ENCODE data around the gene INTS3. TPM values are rescaled to one million over a fixed set of nuclear protein-coding genes. Genes with fewer than 3 reads are reported as not detected.
A peak's percentile ranks its signal among the peaks of the same experiment; 100 is the strongest.
"Not testable (repeated sequence)": the region's sequence is repeated elsewhere in the genome, so short reads cannot be mapped to it uniquely, and the experiment has no call there.

INTS3 gene
- total and polyA plus RNA-seq, 3 experiments from 2014 or later = 11.9 to 61.1 (median 58.2) TPM

DNA sequence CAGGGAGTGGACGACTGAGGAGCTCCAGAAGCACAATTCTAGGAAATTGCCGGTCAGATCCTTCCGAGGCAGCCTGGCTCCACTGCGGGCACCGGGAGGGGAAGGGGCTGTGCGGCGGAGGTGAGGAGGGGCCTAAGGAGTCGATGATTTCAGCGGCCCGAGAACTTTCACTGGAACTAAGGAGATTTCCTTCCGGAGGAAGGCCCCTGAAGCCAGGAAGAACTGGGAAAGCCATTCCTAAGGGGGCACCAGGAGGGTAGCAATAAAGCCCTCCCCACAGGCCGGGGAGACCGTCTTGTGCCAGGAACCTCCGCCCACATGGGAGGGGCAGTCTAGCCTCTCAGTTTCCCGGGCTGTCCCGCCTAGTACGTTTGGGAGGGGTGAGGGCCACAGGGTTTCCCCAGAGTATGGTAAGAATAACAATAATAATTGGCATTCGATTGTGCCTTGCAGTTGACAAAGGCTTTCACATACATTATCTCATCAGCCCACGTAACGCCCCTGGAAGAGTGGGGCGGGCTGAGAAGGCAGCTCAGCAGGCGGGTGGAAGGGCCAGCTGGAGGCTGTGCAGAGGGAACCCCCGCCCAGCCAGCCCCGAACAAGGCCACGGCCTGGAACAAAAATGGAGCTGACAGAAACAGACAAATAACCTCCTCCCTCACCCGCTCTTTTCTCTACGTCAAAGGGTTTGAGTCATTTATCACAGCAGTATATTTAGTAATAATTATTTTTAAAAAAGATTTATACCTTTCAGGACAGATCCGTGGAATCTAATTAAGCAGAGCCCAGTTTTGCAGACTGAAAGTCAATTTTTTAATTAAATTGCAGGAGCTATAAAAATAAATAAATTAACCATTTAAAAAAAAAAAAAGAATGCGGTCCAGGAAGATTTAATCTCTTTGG, 29.6 kb upstream of the INTS3 start:
- no peaks in the 10 kb centered on the region for H3K36me3 Mint-ChIP-seq
- no peak overlapping the region for H3K4me3 ChIP-seq (ENCODE audit: low read length)
- H3K9me3 Mint-ChIP-seq = no peaks in the 10 kb centered on the region
- H3K4me3 Mint-ChIP-seq = no peak overlapping the region
- ChIA-PET POLR2A (interaction anchor here (0.6 kb wide), 1 partner anchor 110 kb away, joined by 3 read pairs; no protein-coding TSS in a partner anchor), CTCF (no interaction called here)
- H3K36me3 ChIP-seq (ENCODE audit: insufficient read depth, low read length) = no peaks in the 10 kb centered on the region
- peaks cover 0 to 4% of the 10 kb centered on the region in 2 donors for H3K27me3 Mint-ChIP-seq
- no peaks in the 10 kb centered on the region for H3K4me1 ChIP-seq (ENCODE audit: insufficient read depth, low read length)
- DNase-seq = no peak
- no peaks in the 10 kb centered on the region for H3K4me1 Mint-ChIP-seq
- H3K27ac ChIP-seq (ENCODE audit: low read depth, low read length) = peak overlapping the region; percentile 31
- no peaks in the 10 kb centered on the region for H3K9me3 ChIP-seq (ENCODE audit: low read length)
- H3K27me3 ChIP-seq (ENCODE audit: insufficient read depth, low read length, poor library complexity, severe bottlenecking) = no peaks in the 10 kb centered on the region
- peak overlapping the region in 1 of 8 donors; percentile 88 for H3K27ac Mint-ChIP-seq

DNA sequence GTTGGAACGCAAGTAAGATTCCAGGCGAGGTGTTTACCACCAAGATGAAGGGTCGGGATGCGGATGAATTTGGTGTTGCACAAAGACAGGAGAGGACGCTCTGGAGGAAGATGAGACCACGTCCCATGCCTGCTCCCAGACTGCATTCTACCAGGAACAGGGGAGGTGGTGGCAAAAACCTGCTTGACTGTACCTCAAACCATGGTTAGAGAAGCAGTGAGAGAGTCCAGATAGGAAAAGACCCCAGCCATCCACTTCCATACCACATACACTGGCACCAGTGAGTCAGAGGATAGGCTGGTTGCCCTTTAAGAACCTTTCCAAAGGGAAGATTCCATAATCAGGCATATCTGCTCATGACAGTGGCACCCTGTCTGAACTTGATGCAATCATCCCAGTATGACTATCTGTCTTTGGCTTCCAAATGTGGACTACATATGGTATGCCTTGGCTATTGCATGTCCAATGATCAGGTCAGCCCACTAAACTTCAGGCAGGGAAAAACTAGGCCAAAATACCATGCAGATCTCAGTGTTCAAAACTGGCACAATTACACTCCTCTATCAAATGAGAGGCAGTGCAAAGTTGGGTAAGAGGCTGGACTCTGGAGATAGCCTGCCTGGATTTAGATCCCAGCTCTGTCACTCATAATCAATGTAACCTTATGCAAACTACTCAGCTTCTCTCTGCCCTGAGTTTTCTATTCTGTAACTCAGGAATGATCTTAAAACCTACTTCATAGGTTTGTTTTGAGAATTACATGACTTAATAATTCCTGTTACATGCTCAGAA, 28.7 kb upstream of the INTS3 start:
- Histone ChIP-seq H3K4me3 (ENCODE audit: low read length) (no peak overlapping the region), H3K9me3 (ENCODE audit: low read length) (no peaks in the 10 kb centered on the region), H3K4me1 (ENCODE audit: insufficient read depth, low read length) (no peaks in the 10 kb centered on the region), H3K36me3 (ENCODE audit: insufficient read depth, low read length) (no peaks in the 10 kb centered on the region), H3K27me3 (ENCODE audit: insufficient read depth, low read length, poor library complexity, severe bottlenecking) (no peaks in the 10 kb centered on the region), H3K27ac (ENCODE audit: low read depth, low read length) (no peak overlapping the region)
- DNase-seq = no peak
- peaks cover 0 to 4% of the 10 kb centered on the region in 2 donors for H3K27me3 Mint-ChIP-seq
- H3K9me3 Mint-ChIP-seq = no peaks in the 10 kb centered on the region
- H3K27ac Mint-ChIP-seq = peak overlapping the region in 1 of 8 donors; percentile 88
- H3K4me3 Mint-ChIP-seq = no peak overlapping the region
- no peaks in the 10 kb centered on the region for H3K4me1 Mint-ChIP-seq
- CTCF ChIA-PET = interaction anchor here (1.1 kb wide), 1 partner anchor 21 kb away, joined by 3 read pairs; no protein-coding TSS in a partner anchor
- POLR2A ChIA-PET = interaction anchor here (0.6 kb wide), 1 partner anchor 109 kb away, joined by 3 read pairs; no protein-coding TSS in a partner anchor
- no peaks in the 10 kb centered on the region for H3K36me3 Mint-ChIP-seq

DNA sequence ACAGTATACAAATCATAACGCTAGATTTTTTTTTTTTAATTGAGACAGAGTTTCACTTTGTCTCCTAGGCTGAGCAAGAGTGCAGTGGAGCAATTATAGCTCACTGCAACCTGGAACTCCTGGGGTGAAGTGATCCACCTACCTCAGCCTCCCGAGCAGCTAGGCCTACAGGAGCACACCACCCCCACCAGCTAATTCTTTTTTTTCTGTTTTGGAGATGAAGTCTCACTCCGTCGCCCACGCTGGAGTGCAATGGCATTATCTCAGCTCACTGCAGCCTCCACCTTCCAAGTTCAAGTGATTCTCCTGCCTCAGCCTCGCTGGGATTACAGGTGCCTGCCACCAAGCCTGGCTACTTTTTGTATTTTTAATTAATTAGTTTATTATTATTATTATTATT, 28.1 kb upstream of the INTS3 start:
- no peak for DNase-seq
- peaks cover 0 to 4% of the 10 kb centered on the region in 2 donors for H3K27me3 Mint-ChIP-seq

DNA sequence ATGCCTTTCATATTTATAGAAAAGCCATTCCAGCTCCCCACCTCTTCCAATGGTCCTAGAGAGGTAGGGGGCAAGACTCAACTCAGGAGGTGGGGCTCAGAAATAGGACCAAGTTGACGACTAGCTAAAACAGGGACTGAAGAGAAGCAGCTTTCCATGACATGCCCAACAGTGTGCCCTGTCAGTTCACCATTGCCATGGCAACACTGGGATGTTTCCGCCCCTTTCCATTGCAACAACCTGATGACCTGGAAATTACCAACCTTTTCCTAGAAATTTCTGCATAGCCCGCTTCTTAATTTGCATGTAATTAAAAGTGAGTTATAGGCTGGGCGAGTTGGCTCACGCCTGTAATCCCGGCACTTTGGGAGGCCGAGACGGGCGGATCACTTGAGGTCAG, 22.4 kb upstream of the INTS3 start:
- H3K4me3 ChIP-seq (ENCODE audit: low read length) = no peak overlapping the region
- Mint-ChIP-seq H3K36me3 (no peaks in the 10 kb centered on the region), H3K27ac (no peak overlapping the region), H3K27me3 (peaks cover 0 to 1% of the 10 kb centered on the region in 2 donors), H3K4me1 (no peaks in the 10 kb centered on the region), H3K4me3 (no peak overlapping the region), H3K9me3 (no peaks in the 10 kb centered on the region)
- H3K27me3 ChIP-seq (ENCODE audit: insufficient read depth, low read length, poor library complexity, severe bottlenecking) = no peaks in the 10 kb centered on the region
- H3K9me3 ChIP-seq (ENCODE audit: low read length) = no peaks in the 10 kb centered on the region
- CTCF ChIA-PET = interaction anchor here (1.2 kb wide), 1 partner anchor 43 kb away, joined by 3 read pairs; no protein-coding TSS in a partner anchor
- DNase-seq = no peak
- H3K36me3 ChIP-seq (ENCODE audit: insufficient read depth, low read length) = no peaks in the 10 kb centered on the region
- no peaks in the 10 kb centered on the region for H3K4me1 ChIP-seq (ENCODE audit: insufficient read depth, low read length)
- POLR2A ChIA-PET = no interaction called here
- H3K27ac ChIP-seq (ENCODE audit: low read depth, low read length) = no peak overlapping the region

More for the DNA sequence above, 28.1 kb upstream of the INTS3 start:
- no peak overlapping the region for H3K4me3 ChIP-seq (ENCODE audit: low read length)
- CTCF ChIA-PET = interaction anchor here (1.1 kb wide), 1 partner anchor 22 kb away, joined by 3 read pairs; no protein-coding TSS in a partner anchor
- H3K4me1 Mint-ChIP-seq = no peaks in the 10 kb centered on the region
- no peaks in the 10 kb centered on the region for H3K27me3 ChIP-seq (ENCODE audit: insufficient read depth, low read length, poor library complexity, severe bottlenecking)
- H3K36me3 Mint-ChIP-seq = no peaks in the 10 kb centered on the region
- H3K9me3 ChIP-seq (ENCODE audit: low read length) = no peaks in the 10 kb centered on the region
- no peak overlapping the region for H3K4me3 Mint-ChIP-seq
- no peaks in the 10 kb centered on the region for H3K36me3 ChIP-seq (ENCODE audit: insufficient read depth, low read length)
- POLR2A ChIA-PET = no interaction called here
- no peak overlapping the region for H3K27ac Mint-ChIP-seq
- H3K4me1 ChIP-seq (ENCODE audit: insufficient read depth, low read length) = no peaks in the 10 kb centered on the region
- no peaks in the 10 kb centered on the region for H3K9me3 Mint-ChIP-seq
- no peak overlapping the region for H3K27ac ChIP-seq (ENCODE audit: low read depth, low read length)

- POLR2A ChIA-PET = no interaction called here
- Mint-ChIP-seq H3K9me3 (no peaks in the 10 kb centered on the region), H3K36me3 (no peaks in the 10 kb centered on the region)
Measured at GRCh38 chr1:153711026-153711425, 16.8 kb upstream of the INTS3 start.

DNA sequence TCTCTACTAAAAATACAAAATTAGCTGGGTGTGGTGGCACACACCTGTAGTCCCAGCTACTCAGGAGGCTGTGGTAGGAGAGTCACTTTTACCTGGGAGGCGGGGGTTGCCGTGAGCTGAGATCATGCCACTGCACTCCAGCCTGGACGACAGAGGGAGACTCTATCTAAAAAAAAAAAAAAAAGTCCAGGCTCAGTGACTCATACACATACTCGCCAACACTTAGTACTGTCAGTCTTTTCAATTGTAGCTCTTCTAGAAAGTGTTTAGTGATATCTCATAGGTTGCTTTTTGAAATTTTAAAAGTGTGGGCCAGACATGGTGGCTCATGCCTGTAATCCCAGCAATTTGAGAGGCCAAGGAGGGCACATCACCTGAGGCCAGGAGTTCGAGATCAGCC, 11.6 kb upstream of the INTS3 start:
- H3K27ac Mint-ChIP-seq; H3K4me3 ChIP-seq (ENCODE audit: low read length); DNase-seq; H3K36me3 Mint-ChIP-seq; H3K36me3 ChIP-seq (ENCODE audit: insufficient read depth, low read length); H3K9me3 ChIP-seq (ENCODE audit: low read length); H3K27ac ChIP-seq (ENCODE audit: low read depth, low read length); CTCF ChIA-PET; H3K27me3 ChIP-seq (ENCODE audit: insufficient read depth, low read length, poor library complexity, severe bottlenecking); POLR2A ChIA-PET; H3K4me1 Mint-ChIP-seq; H3K4me3 Mint-ChIP-seq; H3K27me3 Mint-ChIP-seq; H3K4me1 ChIP-seq (ENCODE audit: insufficient read depth, low read length); H3K9me3 Mint-ChIP-seq: not testable (repeated sequence)

More at GRCh38 chr1:153711026-153711425, 16.8 kb upstream of the INTS3 start:
- Histone ChIP-seq H3K27me3 (ENCODE audit: insufficient read depth, low read length, poor library complexity, severe bottlenecking) (no peaks in the 10 kb centered on the region), H3K9me3 (ENCODE audit: low read length) (no peaks in the 10 kb centered on the region), H3K4me1 (ENCODE audit: insufficient read depth, low read length) (no peaks in the 10 kb centered on the region), H3K36me3 (ENCODE audit: insufficient read depth, low read length) (no peaks in the 10 kb centered on the region), H3K4me3 (ENCODE audit: low read length) (no peak overlapping the region), H3K27ac (ENCODE audit: low read depth, low read length) (no peak overlapping the region)
- CTCF ChIA-PET = no interaction called here
- H3K4me3 Mint-ChIP-seq = no peak overlapping the region
- peaks cover 4 to 11% of the 10 kb centered on the region in 2 donors for H3K27me3 Mint-ChIP-seq
- DNase-seq = no peak
- no peaks in the 10 kb centered on the region for H3K4me1 Mint-ChIP-seq
- no peak overlapping the region for H3K27ac Mint-ChIP-seq

- H3K36me3 ChIP-seq (ENCODE audit: insufficient read depth, low read length) = no peaks in the 10 kb centered on the region
- H3K27ac ChIP-seq (ENCODE audit: low read depth, low read length) = no peak overlapping the region
- no peak overlapping the region for H3K4me3 ChIP-seq (ENCODE audit: low read length)
- H3K27me3 Mint-ChIP-seq = peaks cover 4 to 6% of the 10 kb centered on the region in 2 donors
- H3K27me3 ChIP-seq (ENCODE audit: insufficient read depth, low read length, poor library complexity, severe bottlenecking) = no peaks in the 10 kb centered on the region
- CTCF ChIA-PET = no interaction called here
- H3K4me1 Mint-ChIP-seq = no peaks in the 10 kb centered on the region
- no peaks in the 10 kb centered on the region for H3K9me3 Mint-ChIP-seq
- POLR2A ChIA-PET = no interaction called here
- H3K9me3 ChIP-seq (ENCODE audit: low read length) = no peaks in the 10 kb centered on the region
- H3K36me3 Mint-ChIP-seq = no peaks in the 10 kb centered on the region
- DNase-seq = no peak
- no peaks in the 10 kb centered on the region for H3K4me1 ChIP-seq (ENCODE audit: insufficient read depth, low read length)
- H3K4me3 Mint-ChIP-seq = no peak overlapping the region
- peak overlapping the region in 1 of 8 donors; percentile 15 for H3K27ac Mint-ChIP-seq
Measured at GRCh38 chr1:153717330-153717729, 10.5 kb upstream of the INTS3 start.

DNA sequence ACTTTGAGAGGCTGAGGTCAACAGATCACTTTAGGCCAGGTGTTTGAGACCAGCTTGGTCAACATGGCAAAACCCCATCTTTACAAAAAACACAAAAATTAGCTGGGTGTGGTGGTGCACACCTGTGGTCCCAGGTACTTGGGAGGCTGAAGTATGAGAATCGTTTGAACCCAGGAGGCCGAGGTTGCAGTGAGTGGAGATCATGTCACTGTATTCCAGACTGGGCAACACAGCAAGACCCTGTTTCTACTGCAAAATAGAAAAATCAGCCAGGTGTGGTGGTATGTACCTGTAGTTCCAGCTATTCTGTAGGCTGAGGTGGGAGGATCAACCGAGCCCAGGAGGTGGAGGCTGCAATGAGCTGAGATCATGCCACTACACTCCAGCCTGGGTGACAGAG, 4.2 kb upstream of the INTS3 start:
- Histone ChIP-seq H3K36me3 (ENCODE audit: insufficient read depth, low read length) (no peaks in the 10 kb centered on the region), H3K4me1 (ENCODE audit: insufficient read depth, low read length) (peaks cover 5% of the 10 kb centered on the region), H3K27ac (ENCODE audit: low read depth, low read length) (no peak overlapping the region), H3K4me3 (ENCODE audit: low read length) (no peak overlapping the region), H3K27me3 (ENCODE audit: insufficient read depth, low read length, poor library complexity, severe bottlenecking) (no peaks in the 10 kb centered on the region), H3K9me3 (ENCODE audit: low read length) (no peaks in the 10 kb centered on the region)
- POLR2A ChIA-PET = no interaction called here
- H3K27me3 Mint-ChIP-seq = peaks cover 0 to 4% of the 10 kb centered on the region in 2 donors
- H3K9me3 Mint-ChIP-seq = no peaks in the 10 kb centered on the region
- no peak for DNase-seq
- H3K27ac Mint-ChIP-seq = no peak overlapping the region
- H3K4me1 Mint-ChIP-seq = peaks cover 4 to 9% (median 7%) of the 10 kb centered on the region in 3 donors
- peaks cover 0 to 2% (median 0%) of the 10 kb centered on the region in 3 donors for H3K36me3 Mint-ChIP-seq
- H3K4me3 Mint-ChIP-seq = no peak overlapping the region
- CTCF ChIA-PET = no interaction called here
